K562 (cell line): ENCODE data around the gene POLD1. TPM values are rescaled to one million over a fixed set of nuclear protein-coding genes. Genes with fewer than 3 reads are reported as not detected.

Experiments
- CBX3 ChIP-seq, 2 experiments: IDR thresholded peaks; 1 replicate in 1 of 2; 2 replicates in 1 of 2; pipeline ENCODE4 v1.6.1; 2012; ENCODE audit warnings: inconsistent platforms in 2 of 2, low read length in 2 of 2, borderline replicate concordance in 1 of 2, control low read depth in 1 of 2
- KLF13 ChIP-seq: fragments of 450-650 bp; IDR thresholded peaks from 2 replicates; pipeline ENCODE4 v1.6.1; 2016; ENCODE audit warnings: missing genetic modification characterization, low read depth, mild to moderate bottlenecking, missing compliant biosample characterization, moderate library complexity, borderline replicate concordance
- NCOA2 ChIP-seq, 2 experiments: fragments of 450-650 bp; IDR thresholded peaks; 2 replicates each; pipeline ENCODE4 v1.6.1; 2018; ENCODE audit warnings: mild to moderate bottlenecking in 2 of 2, moderate library complexity in 1 of 2; ENCODE audit not compliant: partially characterized antibody in 2 of 2
- NR2C2 ChIP-seq, 2 experiments: fragments of 200-800 bp in 1 of 2; sonication (Bioruptor generic) in 1 of 2; sonication (generic) in 1 of 2; formaldehyde crosslinking in 1 of 2; IDR thresholded peaks; 2 replicates each; pipeline versions ENCODE4 v1.6.1 to v1.8.0; 2016 to 2022; ENCODE audit warnings: mild to moderate bottlenecking in 1 of 2, missing compliant biosample characterization in 1 of 2, missing genetic modification characterization in 1 of 2, missing genetic modification reagents in 1 of 2
- POLR2G ChIP-seq: fragments of 200-400 bp; formaldehyde crosslinking; IDR thresholded peaks from 2 replicates; pipeline ENCODE4 v1.6.1; 2017; ENCODE audit warnings: low read depth, mild to moderate bottlenecking, antibody characterized with exemption, low read length, moderate library complexity
- TOE1 ChIP-seq, 2 experiments: fragments of 450-650 bp in 1 of 2; sonication (generic) in 1 of 2; formaldehyde crosslinking in 1 of 2; IDR thresholded peaks; 2 replicates each; pipeline versions ENCODE4 v1.7.1 to v1.8.0; 2016 to 2022; ENCODE audit warnings: borderline replicate concordance in 2 of 2, mild to moderate bottlenecking in 2 of 2, antibody characterized with exemption in 1 of 2, inconsistent platforms in 1 of 2, low read depth in 1 of 2, missing genetic modification reagents in 1 of 2, moderate library complexity in 1 of 2
- ZBTB49 ChIP-seq: sonication (generic); formaldehyde crosslinking; IDR thresholded peaks from 2 replicates; pipeline ENCODE4 v1.8.0; 2022; ENCODE audit warnings: missing genetic modification reagents, mild to moderate bottlenecking, borderline replicate concordance
- ZFP30 ChIP-seq: fragments of 250-450 bp; sonication (Bioruptor Pico); IDR thresholded peaks from 2 replicates; pipeline ENCODE4 v1.8.0; 2022; ENCODE audit warnings: moderate library complexity, mild to moderate bottlenecking, inconsistent platforms, borderline replicate concordance
- ZKSCAN1 ChIP-seq: fragments of 150-350 bp; IDR thresholded peaks from 2 replicates; pipeline ENCODE4 v1.6.1; 2016; ENCODE audit warnings: low read depth, low read length
- ZNF175 ChIP-seq: fragments of 200-800 bp; sonication (Bioruptor generic); IDR thresholded peaks from 2 replicates; pipeline ENCODE4 v1.6.1; 2016; ENCODE audit warnings: low read depth, mild to moderate bottlenecking, missing genetic modification characterization, missing compliant biosample characterization
- ZNF253 ChIP-seq: fragments of 250-450 bp; sonication (Bioruptor Pico); conservative IDR thresholded peaks from 2 replicates; pipeline ENCODE4 v1.6.1; 2021; ENCODE audit warnings: mild to moderate bottlenecking
- ZNF511 ChIP-seq: sonication (generic); formaldehyde crosslinking; IDR thresholded peaks from 2 replicates; pipeline ENCODE4 v1.8.0; 2022; ENCODE audit warnings: mild to moderate bottlenecking, missing genetic modification reagents
- polyA plus RNA-seq, 8 experiments: library from polyadenylated mRNA; depleted of rRNA in 4 of 8; stranded (reverse) in 5 of 8; unstranded in 3 of 8; fragments of >200 nt; fragmentation: Nextera tagmentation in 2 of 8; fragmentation: Illumina TruSeq in 1 of 8; extraction: Ambion mirVana in 2 of 8; extraction: Trizol in 1 of 8; gene quantifications; 2 replicates each; pipeline versions ENCODE4 v1.2.1 to v1.2.3, GENCODE V29; 2011 to 2014; ENCODE audit warnings: inconsistent platforms in 1 of 8, missing spikeins in 1 of 8
- total RNA-seq, 7 experiments: library from RNA; depleted of rRNA in 6 of 7; stranded (reverse); fragments of >200 nt in 6 of 7; fragmentation: Illumina TruSeq in 2 of 7; extraction: Trizol in 2 of 7; gene quantifications; 2 replicates each; pipeline versions ENCODE4 v1.2.1 to v1.2.3, GENCODE V29; 2011 to 2021; ENCODE audit warnings: low replicate concordance in 1 of 7
- TF ChIP-seq, protein P1 (sequence below), 2 experiments: fragments of 450-650 bp in 1 of 2; IDR thresholded peaks; 2 replicates each; pipeline ENCODE4 v1.6.1; 2011 to 2017; ENCODE audit warnings: low read depth in 2 of 2, antibody characterized with exemption in 1 of 2, borderline replicate concordance in 1 of 2, low read length in 1 of 2, mild to moderate bottlenecking in 1 of 2, mixed read lengths in 1 of 2; ENCODE audit not compliant: control insufficient read depth in 1 of 2
- TF ChIP-seq, protein P2 (sequence below): fragments of 450-650 bp; IDR thresholded peaks from 2 replicates; pipeline ENCODE4 v1.7.0; 2016; ENCODE audit warnings: borderline replicate concordance

The POLD1 gene
- total and polyA plus RNA-seq, 9 of the 15 experiments (the other 6 are each of a cell fraction or from before 2014, with no cell fraction given) = 1.3 to 312 (median 47.8) TPM

GRCh38 chr19:50414864-50415660 is 30.9 kb downstream of the POLD1 start (continued):
- TF ChIP-seq, protein P1, sequence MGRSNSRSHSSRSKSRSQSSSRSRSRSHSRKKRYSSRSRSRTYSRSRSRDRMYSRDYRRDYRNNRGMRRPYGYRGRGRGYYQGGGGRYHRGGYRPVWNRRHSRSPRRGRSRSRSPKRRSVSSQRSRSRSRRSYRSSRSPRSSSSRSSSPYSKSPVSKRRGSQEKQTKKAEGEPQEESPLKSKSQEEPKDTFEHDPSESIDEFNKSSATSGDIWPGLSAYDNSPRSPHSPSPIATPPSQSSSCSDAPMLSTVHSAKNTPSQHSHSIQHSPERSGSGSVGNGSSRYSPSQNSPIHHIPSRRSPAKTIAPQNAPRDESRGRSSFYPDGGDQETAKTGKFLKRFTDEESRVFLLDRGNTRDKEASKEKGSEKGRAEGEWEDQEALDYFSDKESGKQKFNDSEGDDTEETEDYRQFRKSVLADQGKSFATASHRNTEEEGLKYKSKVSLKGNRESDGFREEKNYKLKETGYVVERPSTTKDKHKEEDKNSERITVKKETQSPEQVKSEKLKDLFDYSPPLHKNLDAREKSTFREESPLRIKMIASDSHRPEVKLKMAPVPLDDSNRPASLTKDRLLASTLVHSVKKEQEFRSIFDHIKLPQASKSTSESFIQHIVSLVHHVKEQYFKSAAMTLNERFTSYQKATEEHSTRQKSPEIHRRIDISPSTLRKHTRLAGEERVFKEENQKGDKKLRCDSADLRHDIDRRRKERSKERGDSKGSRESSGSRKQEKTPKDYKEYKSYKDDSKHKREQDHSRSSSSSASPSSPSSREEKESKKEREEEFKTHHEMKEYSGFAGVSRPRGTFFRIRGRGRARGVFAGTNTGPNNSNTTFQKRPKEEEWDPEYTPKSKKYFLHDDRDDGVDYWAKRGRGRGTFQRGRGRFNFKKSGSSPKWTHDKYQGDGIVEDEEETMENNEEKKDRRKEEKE (IDR thresholded peaks at IDR 0.05; ENCODE audit: borderline replicate concordance in 1 of 2, control insufficient read depth in 1 of 2, low read depth in 2 of 2, low read length in 1 of 2) = no peak
- TF ChIP-seq ZNF511 (no peak), NCOA2 (IDR thresholded peaks at IDR 0.05; ENCODE audit: partially characterized antibody in 2 of 2) (no peak), POLR2G (peak; percentile 49; the same call in 1 of the 2 replicates), ZFP30 (CRISPR knock-in tag) (no peak), TOE1 (IDR thresholded peaks at IDR 0.05; ENCODE audit: borderline replicate concordance) (0 out of 2 replicates have a peak, but pooled peaks have one; percentile 30), TOE1 (CRISPR knock-in tag; IDR thresholded peaks at IDR 0.05; ENCODE audit: borderline replicate concordance, low read depth) (no peak), NR2C2 (CRISPR knock-in tag; IDR thresholded peaks at IDR 0.05) (no peak; the same call in 1 of the 2 replicates), NR2C2 (tag; IDR thresholded peaks at IDR 0.05) (no peak), CBX3 (IDR thresholded peaks at IDR 0.05; ENCODE audit: borderline replicate concordance in 1 of 2, low read length in 2 of 2) (peak in 1 of 2 experiments; percentile 66; a peak in 1 of 3 replicates), ZBTB49 (CRISPR knock-in tag) (no peak), ZKSCAN1 (0 out of 2 replicates have a peak, but pooled peaks have one; percentile 26), ZNF253 (CRISPR knock-in tag) (no peak), KLF13 (peak; percentile 48; the same call in 1 of the 2 replicates), ZNF175 (0 out of 2 replicates have a peak, but pooled peaks have one; percentile 33)
- TF ChIP-seq, protein P2, sequence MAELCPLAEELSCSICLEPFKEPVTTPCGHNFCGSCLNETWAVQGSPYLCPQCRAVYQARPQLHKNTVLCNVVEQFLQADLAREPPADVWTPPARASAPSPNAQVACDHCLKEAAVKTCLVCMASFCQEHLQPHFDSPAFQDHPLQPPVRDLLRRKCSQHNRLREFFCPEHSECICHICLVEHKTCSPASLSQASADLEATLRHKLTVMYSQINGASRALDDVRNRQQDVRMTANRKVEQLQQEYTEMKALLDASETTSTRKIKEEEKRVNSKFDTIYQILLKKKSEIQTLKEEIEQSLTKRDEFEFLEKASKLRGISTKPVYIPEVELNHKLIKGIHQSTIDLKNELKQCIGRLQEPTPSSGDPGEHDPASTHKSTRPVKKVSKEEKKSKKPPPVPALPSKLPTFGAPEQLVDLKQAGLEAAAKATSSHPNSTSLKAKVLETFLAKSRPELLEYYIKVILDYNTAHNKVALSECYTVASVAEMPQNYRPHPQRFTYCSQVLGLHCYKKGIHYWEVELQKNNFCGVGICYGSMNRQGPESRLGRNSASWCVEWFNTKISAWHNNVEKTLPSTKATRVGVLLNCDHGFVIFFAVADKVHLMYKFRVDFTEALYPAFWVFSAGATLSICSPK = no peak
